Measurements from ENCODE around the gene MAPKBP1.

- no peak for TF ChIP-seq CTCF (IDR thresholded peaks at IDR 0.05)
- no peak for TF ChIP-seq POLR2A (IDR thresholded peaks at IDR 0.05)
Observed at GRCh38 chr15:41823502-41823901, 49.2 kb downstream of the MAPKBP1 start.
